HG03457 (cell line): ENCODE data around the gene DACH2.
"Not testable (repeated sequence)": the region's sequence is repeated elsewhere in the genome, so short reads cannot be mapped to it uniquely, and the experiment has no call there.

ENCODE experiments used
- ATAC-seq: cut with Tn5 transposase; IDR thresholded peaks from one replicate; pipeline ENCODE4 v1.9.1; 2021; ENCODE audit warnings: moderate number of reproducible peaks; ENCODE audit not compliant: unreplicated experiment

DACH2 gene

GRCh38 chrX:86148024-86148511, at the start of gene DACH2:
Gene DACH2, plus strand, starts transcription at chrX:86148451.
- ATAC-seq, result peak; percentile 97

GRCh38 chrX:86102341-86102740, 45.9 kb upstream of the DACH2 start:
- no peak for ATAC-seq

- no peak for ATAC-seq
These were observed 45.2 kb upstream of the DACH2 start for GRCh38 chrX:86103061-86103460.

- no peak for ATAC-seq
These were observed 43.7 kb upstream of the DACH2 start for GRCh38 chrX:86104526-86104925.

- no peak for ATAC-seq
These were observed 26.3 kb upstream of the DACH2 start for GRCh38 chrX:86121916-86122315.

- no peak for ATAC-seq
These were observed 14.5 kb upstream of the DACH2 start for GRCh38 chrX:86133761-86134160.

GRCh38 chrX:86137071-86137470, 11.2 kb upstream of the DACH2 start:
- no peak for ATAC-seq

GRCh38 chrX:86141786-86142185, 6.5 kb upstream of the DACH2 start:
- no peak for ATAC-seq

- ATAC-seq, result no peak
These were observed 2.1 kb upstream of the DACH2 start for GRCh38 chrX:86146102-86146501.

- no peak for ATAC-seq
These were observed 343 bp downstream of the DACH2 start for GRCh38 chrX:86148594-86148993.

- ATAC-seq, result no peak
These were observed 868 bp downstream of the DACH2 start for GRCh38 chrX:86149119-86149518.

GRCh38 chrX:86154553-86154952, 6.3 kb downstream of the DACH2 start:
- no peak for ATAC-seq

- ATAC-seq, result no peak
These were observed 23.1 kb downstream of the DACH2 start for GRCh38 chrX:86171366-86171765.

GRCh38 chrX:86178906-86179305, 30.7 kb downstream of the DACH2 start:
- ATAC-seq, result no peak

GRCh38 chrX:86181325-86181724, 33.1 kb downstream of the DACH2 start:
- ATAC-seq, result not testable (repeated sequence)

GRCh38 chrX:86192827-86193226, 44.6 kb downstream of the DACH2 start:
- ATAC-seq, result no peak

- ATAC-seq, result no peak
These were observed 46.5 kb downstream of the DACH2 start for GRCh38 chrX:86194758-86195157.

- no peak for ATAC-seq
These were observed 47.1 kb downstream of the DACH2 start for GRCh38 chrX:86195343-86195742.

- ATAC-seq, result no peak
These were observed 49.6 kb downstream of the DACH2 start for GRCh38 chrX:86197815-86198214.

GRCh38 chrX:86210772-86211171, 62.5 kb downstream of the DACH2 start:
- no peak for ATAC-seq

GRCh38 chrX:86215260-86215659, 67.0 kb downstream of the DACH2 start:
- no peak for ATAC-seq

GRCh38 chrX:86237482-86237881, 89.2 kb downstream of the DACH2 start:
- ATAC-seq, result no peak

- no peak for ATAC-seq
These were observed 93.3 kb downstream of the DACH2 start for GRCh38 chrX:86241547-86241946.

GRCh38 chrX:86263526-86263925, 115.3 kb downstream of the DACH2 start:
- ATAC-seq, result no peak
